ENCODE measurements around the gene KLHL29. TPM values are rescaled to one million over a fixed set of nuclear protein-coding genes. Genes with fewer than 3 reads are reported as not detected.

Gene KLHL29
- total and polyA plus RNA-seq, 4 donors, result 0.29 to 2.3 (median 0.68) TPM

DNA sequence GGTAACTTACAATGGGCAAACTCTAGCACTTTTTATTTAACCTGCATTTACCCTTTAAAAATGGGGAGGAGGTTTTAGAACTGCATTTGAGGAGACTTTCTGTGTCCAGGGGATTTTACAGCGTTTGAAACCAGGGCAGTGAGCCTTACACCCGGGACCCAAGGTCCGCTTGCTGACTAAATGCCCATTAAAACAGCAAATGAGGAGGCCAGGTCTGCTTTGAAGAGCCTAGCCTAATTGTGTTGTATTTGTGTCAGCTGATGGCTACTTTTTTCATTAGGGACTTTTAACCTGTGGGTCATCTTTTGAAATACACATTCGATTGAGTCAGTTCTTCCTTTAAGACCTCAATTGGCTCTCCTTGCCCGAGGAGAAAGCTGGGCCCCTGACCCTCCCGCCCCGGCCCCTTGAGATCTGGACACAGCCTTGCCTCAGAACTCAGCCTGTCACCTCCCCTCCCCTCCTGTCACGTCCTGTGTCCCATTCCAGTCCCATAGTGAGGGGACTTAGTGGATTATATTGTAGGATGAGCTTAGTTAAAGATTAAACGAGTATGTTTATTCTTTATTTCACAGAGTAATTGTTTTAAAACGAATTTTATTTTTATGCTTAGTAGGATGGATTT, 69.0 kb downstream of the KLHL29 start:
- no peak for DNase-seq (ENCODE audit: low spot score)
- H3K27me3 ChIP-seq (ENCODE audit: control insufficient read depth in 4 of 4, insufficient read depth in 4 of 4, low read length in 3 of 4), result no peaks in the 10 kb centered on the region
- 65% methylated on average over 10 of the region's 10 CpGs for WGBS
- no peak overlapping the region for H3K27ac ChIP-seq (ENCODE audit: low read depth in 1 of 2, low read length in 2 of 2)
- H3K4me1 ChIP-seq (ENCODE audit: control insufficient read depth in 4 of 4, insufficient read depth in 4 of 4, low read length in 3 of 4), result no peaks in the 10 kb centered on the region
- H3K9ac ChIP-seq (ENCODE audit: low read depth in 1 of 2, low read length in 2 of 2), result no peak overlapping the region
- TF ChIP-seq EGR1 (IDR thresholded peaks at IDR 0.05; ENCODE audit: low read depth in 2 of 2) (no peak), FOXA2 (IDR thresholded peaks at IDR 0.05) (no peak), SP1 (IDR thresholded peaks at IDR 0.05) (no peak), RXRA (IDR thresholded peaks at IDR 0.05) (no peak), YY1 (IDR thresholded peaks at IDR 0.05) (no peak), GABPA (IDR thresholded peaks at IDR 0.05 in 1 of 2, conservative IDR thresholded peaks at IDR 0.05 in 1 of 2) (no peak), TAF1 (conservative IDR thresholded peaks at IDR 0.05) (no peak), HNF4G (IDR thresholded peaks at IDR 0.05) (no peak), NR2F2 (IDR thresholded peaks at IDR 0.05) (no peak), JUND (IDR thresholded peaks at IDR 0.05) (no peak), HNF4A (conservative IDR thresholded peaks at IDR 0.05) (no peak), RAD21 (IDR thresholded peaks at IDR 0.05) (no peak), FOXA1 (IDR thresholded peaks at IDR 0.05) (no peak)
- TF ChIP-seq, protein P1, sequence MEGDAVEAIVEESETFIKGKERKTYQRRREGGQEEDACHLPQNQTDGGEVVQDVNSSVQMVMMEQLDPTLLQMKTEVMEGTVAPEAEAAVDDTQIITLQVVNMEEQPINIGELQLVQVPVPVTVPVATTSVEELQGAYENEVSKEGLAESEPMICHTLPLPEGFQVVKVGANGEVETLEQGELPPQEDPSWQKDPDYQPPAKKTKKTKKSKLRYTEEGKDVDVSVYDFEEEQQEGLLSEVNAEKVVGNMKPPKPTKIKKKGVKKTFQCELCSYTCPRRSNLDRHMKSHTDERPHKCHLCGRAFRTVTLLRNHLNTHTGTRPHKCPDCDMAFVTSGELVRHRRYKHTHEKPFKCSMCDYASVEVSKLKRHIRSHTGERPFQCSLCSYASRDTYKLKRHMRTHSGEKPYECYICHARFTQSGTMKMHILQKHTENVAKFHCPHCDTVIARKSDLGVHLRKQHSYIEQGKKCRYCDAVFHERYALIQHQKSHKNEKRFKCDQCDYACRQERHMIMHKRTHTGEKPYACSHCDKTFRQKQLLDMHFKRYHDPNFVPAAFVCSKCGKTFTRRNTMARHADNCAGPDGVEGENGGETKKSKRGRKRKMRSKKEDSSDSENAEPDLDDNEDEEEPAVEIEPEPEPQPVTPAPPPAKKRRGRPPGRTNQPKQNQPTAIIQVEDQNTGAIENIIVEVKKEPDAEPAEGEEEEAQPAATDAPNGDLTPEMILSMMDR (IDR thresholded peaks at IDR 0.05; ENCODE audit: low read depth, low read length, missing input control), result no peak
- TF ChIP-seq, protein P2, sequence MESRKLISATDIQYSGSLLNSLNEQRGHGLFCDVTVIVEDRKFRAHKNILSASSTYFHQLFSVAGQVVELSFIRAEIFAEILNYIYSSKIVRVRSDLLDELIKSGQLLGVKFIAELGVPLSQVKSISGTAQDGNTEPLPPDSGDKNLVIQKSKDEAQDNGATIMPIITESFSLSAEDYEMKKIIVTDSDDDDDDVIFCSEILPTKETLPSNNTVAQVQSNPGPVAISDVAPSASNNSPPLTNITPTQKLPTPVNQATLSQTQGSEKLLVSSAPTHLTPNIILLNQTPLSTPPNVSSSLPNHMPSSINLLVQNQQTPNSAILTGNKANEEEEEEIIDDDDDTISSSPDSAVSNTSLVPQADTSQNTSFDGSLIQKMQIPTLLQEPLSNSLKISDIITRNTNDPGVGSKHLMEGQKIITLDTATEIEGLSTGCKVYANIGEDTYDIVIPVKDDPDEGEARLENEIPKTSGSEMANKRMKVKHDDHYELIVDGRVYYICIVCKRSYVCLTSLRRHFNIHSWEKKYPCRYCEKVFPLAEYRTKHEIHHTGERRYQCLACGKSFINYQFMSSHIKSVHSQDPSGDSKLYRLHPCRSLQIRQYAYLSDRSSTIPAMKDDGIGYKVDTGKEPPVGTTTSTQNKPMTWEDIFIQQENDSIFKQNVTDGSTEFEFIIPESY (IDR thresholded peaks at IDR 0.05), result no peak
- TF ChIP-seq, protein P3, sequence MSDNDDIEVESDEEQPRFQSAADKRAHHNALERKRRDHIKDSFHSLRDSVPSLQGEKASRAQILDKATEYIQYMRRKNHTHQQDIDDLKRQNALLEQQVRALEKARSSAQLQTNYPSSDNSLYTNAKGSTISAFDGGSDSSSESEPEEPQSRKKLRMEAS (IDR thresholded peaks at IDR 0.05), result no peak
- TF ChIP-seq, protein P4, sequence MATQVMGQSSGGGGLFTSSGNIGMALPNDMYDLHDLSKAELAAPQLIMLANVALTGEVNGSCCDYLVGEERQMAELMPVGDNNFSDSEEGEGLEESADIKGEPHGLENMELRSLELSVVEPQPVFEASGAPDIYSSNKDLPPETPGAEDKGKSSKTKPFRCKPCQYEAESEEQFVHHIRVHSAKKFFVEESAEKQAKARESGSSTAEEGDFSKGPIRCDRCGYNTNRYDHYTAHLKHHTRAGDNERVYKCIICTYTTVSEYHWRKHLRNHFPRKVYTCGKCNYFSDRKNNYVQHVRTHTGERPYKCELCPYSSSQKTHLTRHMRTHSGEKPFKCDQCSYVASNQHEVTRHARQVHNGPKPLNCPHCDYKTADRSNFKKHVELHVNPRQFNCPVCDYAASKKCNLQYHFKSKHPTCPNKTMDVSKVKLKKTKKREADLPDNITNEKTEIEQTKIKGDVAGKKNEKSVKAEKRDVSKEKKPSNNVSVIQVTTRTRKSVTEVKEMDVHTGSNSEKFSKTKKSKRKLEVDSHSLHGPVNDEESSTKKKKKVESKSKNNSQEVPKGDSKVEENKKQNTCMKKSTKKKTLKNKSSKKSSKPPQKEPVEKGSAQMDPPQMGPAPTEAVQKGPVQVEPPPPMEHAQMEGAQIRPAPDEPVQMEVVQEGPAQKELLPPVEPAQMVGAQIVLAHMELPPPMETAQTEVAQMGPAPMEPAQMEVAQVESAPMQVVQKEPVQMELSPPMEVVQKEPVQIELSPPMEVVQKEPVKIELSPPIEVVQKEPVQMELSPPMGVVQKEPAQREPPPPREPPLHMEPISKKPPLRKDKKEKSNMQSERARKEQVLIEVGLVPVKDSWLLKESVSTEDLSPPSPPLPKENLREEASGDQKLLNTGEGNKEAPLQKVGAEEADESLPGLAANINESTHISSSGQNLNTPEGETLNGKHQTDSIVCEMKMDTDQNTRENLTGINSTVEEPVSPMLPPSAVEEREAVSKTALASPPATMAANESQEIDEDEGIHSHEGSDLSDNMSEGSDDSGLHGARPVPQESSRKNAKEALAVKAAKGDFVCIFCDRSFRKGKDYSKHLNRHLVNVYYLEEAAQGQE (IDR thresholded peaks at IDR 0.05), result no peak
- TF ChIP-seq, protein P5, sequence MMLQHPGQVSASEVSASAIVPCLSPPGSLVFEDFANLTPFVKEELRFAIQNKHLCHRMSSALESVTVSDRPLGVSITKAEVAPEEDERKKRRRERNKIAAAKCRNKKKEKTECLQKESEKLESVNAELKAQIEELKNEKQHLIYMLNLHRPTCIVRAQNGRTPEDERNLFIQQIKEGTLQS (IDR thresholded peaks at IDR 0.05), result no peak
- no peaks in the 10 kb centered on the region for H3K36me3 ChIP-seq (ENCODE audit: control insufficient read depth in 4 of 4, insufficient read depth in 3 of 4, low read depth in 1 of 4, low read length in 3 of 4)
- H3K9me3 ChIP-seq (ENCODE audit: control insufficient read depth in 4 of 4, low read length in 3 of 4), result no peaks in the 10 kb centered on the region
- no peak overlapping the region for H3K4me3 ChIP-seq (ENCODE audit: low read depth in 1 of 3, low read length in 3 of 3)

Measured in liver (tissue), 9 donors.